Measurements from ENCODE around the gene CTAGE1. TPM values are rescaled to one million over a fixed set of nuclear protein-coding genes. Genes with fewer than 3 reads are reported as not detected.
"Not testable (repeated sequence)": the region's sequence is repeated elsewhere in the genome, so short reads cannot be mapped to it uniquely, and the experiment has no call there.

CTAGE1 gene
- polyA plus RNA-seq (ENCODE audit: insufficient read depth in 1 of 5, insufficient read length in 5 of 5, low replicate concordance in 1 of 5): under 1 TPM in 2 of 5 donors, not detected in 3; 0.04 to 0.08 TPM
- long read RNA-seq, donor 1: 0 reads
- long read RNA-seq, donor 2: 0 reads
- long read RNA-seq, donor 3: 0 reads
- long read RNA-seq, donor 4: 0 reads
- long read RNA-seq, donor 5: 0 reads
- long read RNA-seq, donor 6: 0 reads
- long read RNA-seq, donor 7: 0 reads
- long read RNA-seq, donor 8: 0 reads

- DNase-seq: no peak
Measured at GRCh38 chr18:22417496-22418188, at the start of gene CTAGE1. Gene CTAGE1 (minus strand): TSS chr18:22417915. CDS start chr18:22417811, 104 bp downstream.

GRCh38 chr18:22466608-22467395 lies 49.1 kb upstream of the CTAGE1 start:
- DNase-seq: no peak

- DNase-seq: no peak
Measured at GRCh38 chr18:22465859-22466457, 48.2 kb upstream of the CTAGE1 start.

- DNase-seq: no peak
Measured at GRCh38 chr18:22463076-22463475, 45.4 kb upstream of the CTAGE1 start.

GRCh38 chr18:22459491-22459890 lies 41.8 kb upstream of the CTAGE1 start:
- DNase-seq: no peak

- DNase-seq: no peak
Measured at GRCh38 chr18:22457524-22457923, 39.8 kb upstream of the CTAGE1 start.

GRCh38 chr18:22456547-22456946 lies 38.8 kb upstream of the CTAGE1 start:
- no peak for DNase-seq

- DNase-seq: no peak
Measured at GRCh38 chr18:22456116-22456480, 38.4 kb upstream of the CTAGE1 start.

GRCh38 chr18:22455425-22456115 lies 37.9 kb upstream of the CTAGE1 start:
- no peak for DNase-seq

- DNase-seq: peak in 1 of 2 donors; percentile 66
Measured at GRCh38 chr18:22453315-22453714, 35.6 kb upstream of the CTAGE1 start.

GRCh38 chr18:22452226-22452668 lies 34.5 kb upstream of the CTAGE1 start:
- DNase-seq: no peak

- DNase-seq: no peak
Measured at GRCh38 chr18:22451796-22452195, 34.1 kb upstream of the CTAGE1 start.

- not testable (repeated sequence) for DNase-seq
Measured at GRCh38 chr18:22450766-22451165, 33.1 kb upstream of the CTAGE1 start.

- DNase-seq: not testable (repeated sequence)
Measured at GRCh38 chr18:22450318-22450717, 32.6 kb upstream of the CTAGE1 start.

GRCh38 chr18:22449753-22450152 lies 32.0 kb upstream of the CTAGE1 start:
- DNase-seq: not testable (repeated sequence)

- DNase-seq: no peak
Measured at GRCh38 chr18:22448238-22448637, 30.5 kb upstream of the CTAGE1 start.

GRCh38 chr18:22447792-22448191 lies 30.1 kb upstream of the CTAGE1 start:
- DNase-seq: no peak

- no peak for DNase-seq
Measured at GRCh38 chr18:22446911-22447310, 29.2 kb upstream of the CTAGE1 start.

GRCh38 chr18:22446325-22446724 lies 28.6 kb upstream of the CTAGE1 start:
- DNase-seq: no peak

GRCh38 chr18:22441638-22442037 lies 23.9 kb upstream of the CTAGE1 start:
- no peak for DNase-seq

GRCh38 chr18:22439447-22439846 lies 21.7 kb upstream of the CTAGE1 start:
- no peak for DNase-seq

GRCh38 chr18:22436136-22436535 lies 18.4 kb upstream of the CTAGE1 start:
- no peak for DNase-seq
